Choroid plexus epithelial cell (primary cell): Measurements from ENCODE around the gene GPATCH1.

ENCODE experiments used
- DNase-seq: peaks from one replicate; pipeline ENCODE4 v3.0.0-alpha.2; 2010; ENCODE audit warnings: low read depth
- H3K4me3 ChIP-seq: 2 replicates; pipeline ENCODE4 v1.5.1; 2011; ENCODE audit warnings: low read depth, mild to moderate bottlenecking, control low read depth, low read length, moderate library complexity
- CTCF ChIP-seq: conservative IDR thresholded peaks from 2 replicates; pipeline ENCODE4 v1.5.1; 2011; ENCODE audit warnings: low read depth, mild to moderate bottlenecking, control low read depth, inconsistent platforms, low read length, moderate library complexity

GPATCH1 gene

GRCh38 chr19:33100894-33101644 lies 20.1 kb downstream of the GPATCH1 start:
- no peak overlapping the region for H3K4me3 ChIP-seq
- TF ChIP-seq CTCF: no peak
- DNase-seq: no peak

GRCh38 chr19:33102893-33103292 lies 21.9 kb downstream of the GPATCH1 start:
- no peak overlapping the region for H3K4me3 ChIP-seq
- DNase-seq: no peak
- TF ChIP-seq CTCF: no peak

- no peak for TF ChIP-seq CTCF
- no peak for DNase-seq
- H3K4me3 ChIP-seq: no peak overlapping the region
Observed at GRCh38 chr19:33108161-33108560, 27.2 kb downstream of the GPATCH1 start.

GRCh38 chr19:33110137-33110910 lies 29.3 kb downstream of the GPATCH1 start:
- no peak overlapping the region for H3K4me3 ChIP-seq
- no peak for TF ChIP-seq CTCF
- DNase-seq: peak; percentile 86

- no peak for TF ChIP-seq CTCF
- no peak overlapping the region for H3K4me3 ChIP-seq
- no peak for DNase-seq
Observed at GRCh38 chr19:33111587-33111986, 30.6 kb downstream of the GPATCH1 start.

GRCh38 chr19:33114312-33114711 lies 33.3 kb downstream of the GPATCH1 start:
- no peak for TF ChIP-seq CTCF
- no peak overlapping the region for H3K4me3 ChIP-seq
- no peak for DNase-seq
